ENCODE data around the gene SP9.

Gene SP9

GRCh38 chr2:174334781-174335251 lies at the start of gene SP9:
SP9 (plus strand) TSS chr2:174334954; CDS start chr2:174335093, 139 bp downstream.
- in situ Hi-C loops (cut with HindIII; ENCODE audit: low pct_ligation_motif_present, low pct_unique_long_range_greater_than_20kb, low sequenced_read_pairs), result no loop called here
- DNase-seq, result no peak

DNA sequence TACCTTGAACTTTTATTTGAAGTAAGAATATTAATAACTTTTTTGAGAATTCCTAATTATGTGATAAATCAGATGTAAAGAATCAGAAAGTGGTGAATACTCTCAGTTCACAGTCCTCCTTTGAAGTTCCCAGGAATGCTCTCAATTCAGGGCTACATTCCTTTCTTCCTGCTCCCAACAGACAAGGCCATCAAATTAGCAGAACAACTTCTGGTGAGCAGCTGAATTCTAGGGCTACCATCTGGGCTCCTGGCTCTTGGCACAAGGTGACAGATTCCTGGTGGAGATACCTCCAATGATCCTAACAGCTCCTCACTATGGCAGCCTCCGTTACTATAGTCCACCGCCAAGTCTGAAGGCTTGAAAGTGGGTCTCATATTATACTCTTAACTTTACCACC lies 48.6 kb upstream of the SP9 start:
- DNase-seq, result no peak
- in situ Hi-C loops (cut with HindIII; ENCODE audit: low pct_ligation_motif_present, low pct_unique_long_range_greater_than_20kb, low sequenced_read_pairs), result no loop called here

- DNase-seq, result no peak
- in situ Hi-C loops (cut with HindIII; ENCODE audit: low pct_ligation_motif_present, low pct_unique_long_range_greater_than_20kb, low sequenced_read_pairs), result no loop called here
Measured at GRCh38 chr2:174292908-174293307, 41.8 kb upstream of the SP9 start.

DNA sequence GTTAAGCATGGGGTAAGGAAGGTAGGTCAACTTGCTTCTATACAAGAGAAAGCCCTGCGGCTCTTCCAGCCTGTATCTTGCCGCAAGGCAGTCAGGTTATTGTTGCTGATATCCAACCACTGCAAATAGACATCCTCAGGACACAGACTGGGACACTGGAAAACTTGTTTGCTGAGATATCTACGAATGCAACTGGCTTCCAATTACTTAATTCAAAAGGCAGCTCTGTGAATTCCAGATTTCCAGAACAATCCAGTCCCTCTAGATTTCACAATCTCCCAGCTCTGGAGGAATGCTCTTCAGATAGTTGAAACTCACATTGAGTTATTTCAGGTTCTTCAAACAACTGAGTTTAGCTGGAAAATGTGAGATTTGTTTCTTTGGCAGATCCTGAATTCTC lies 34.6 kb upstream of the SP9 start:
- no peak for DNase-seq
- in situ Hi-C loops (cut with HindIII; ENCODE audit: low pct_ligation_motif_present, low pct_unique_long_range_greater_than_20kb, low sequenced_read_pairs), result no loop called here

DNA sequence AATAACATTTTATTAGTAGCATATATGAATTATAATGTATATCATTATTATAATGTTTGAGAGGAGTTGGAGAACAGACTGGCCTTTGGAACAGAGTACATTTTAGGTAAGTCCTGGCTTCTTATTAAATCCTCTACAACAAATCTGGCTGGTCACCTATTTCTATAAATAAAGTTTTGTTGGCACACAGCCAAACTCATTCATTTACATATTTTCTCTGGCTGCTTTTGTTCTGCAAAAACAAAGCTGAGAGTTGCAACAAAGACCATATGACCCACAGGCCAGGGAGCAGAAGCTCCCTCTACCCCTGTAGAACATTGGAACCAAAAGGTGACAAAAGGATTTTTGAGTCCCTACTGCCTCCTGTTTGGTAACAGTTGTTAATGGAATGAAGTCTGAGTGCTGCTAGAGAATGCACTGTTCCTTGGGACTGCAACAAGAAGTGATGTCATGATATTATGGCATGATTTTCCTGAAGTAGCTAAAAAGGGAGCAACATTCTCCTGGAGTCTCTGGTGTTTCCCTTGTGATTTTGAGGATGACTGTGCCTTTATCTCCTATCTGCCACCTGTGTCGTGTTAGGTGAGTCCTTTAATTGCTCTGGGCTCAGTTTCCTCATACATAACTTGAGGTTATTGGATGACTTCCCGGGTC lies 22.0 kb upstream of the SP9 start:
- no peak for DNase-seq
- in situ Hi-C loops (cut with HindIII; ENCODE audit: low pct_ligation_motif_present, low pct_unique_long_range_greater_than_20kb, low sequenced_read_pairs), result no loop called here

DNA sequence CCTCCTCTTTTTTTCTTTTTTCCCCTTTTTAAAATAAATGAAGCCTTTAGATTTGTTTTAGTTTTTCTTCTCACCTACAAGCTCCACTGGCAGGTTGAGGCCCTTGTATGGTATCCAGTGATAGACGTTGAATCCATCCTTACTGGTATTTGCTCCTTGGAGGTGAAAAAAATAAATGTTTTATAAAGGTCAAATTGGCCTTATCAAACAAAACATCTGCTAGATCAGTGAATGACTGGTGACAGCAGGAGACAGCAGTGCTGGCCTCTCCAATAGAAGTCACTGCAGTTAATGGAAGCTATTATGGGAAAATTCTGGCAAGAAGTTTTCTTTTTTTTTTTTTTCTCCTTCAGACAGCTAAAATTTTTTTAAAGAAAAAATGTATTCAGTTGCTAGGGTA lies 12.6 kb upstream of the SP9 start:
- DNase-seq, result no peak
- in situ Hi-C loops (cut with HindIII; ENCODE audit: low pct_ligation_motif_present, low pct_unique_long_range_greater_than_20kb, low sequenced_read_pairs), result no loop called here

GRCh38 chr2:174322746-174323145 lies 12.0 kb upstream of the SP9 start:
- DNase-seq, result no peak
- in situ Hi-C loops (cut with HindIII; ENCODE audit: low pct_ligation_motif_present, low pct_unique_long_range_greater_than_20kb, low sequenced_read_pairs), result no loop called here

- in situ Hi-C loops (cut with HindIII; ENCODE audit: low pct_ligation_motif_present, low pct_unique_long_range_greater_than_20kb, low sequenced_read_pairs), result no loop called here
Measured at GRCh38 chr2:174324530-174324929, 10.2 kb upstream of the SP9 start.

DNA sequence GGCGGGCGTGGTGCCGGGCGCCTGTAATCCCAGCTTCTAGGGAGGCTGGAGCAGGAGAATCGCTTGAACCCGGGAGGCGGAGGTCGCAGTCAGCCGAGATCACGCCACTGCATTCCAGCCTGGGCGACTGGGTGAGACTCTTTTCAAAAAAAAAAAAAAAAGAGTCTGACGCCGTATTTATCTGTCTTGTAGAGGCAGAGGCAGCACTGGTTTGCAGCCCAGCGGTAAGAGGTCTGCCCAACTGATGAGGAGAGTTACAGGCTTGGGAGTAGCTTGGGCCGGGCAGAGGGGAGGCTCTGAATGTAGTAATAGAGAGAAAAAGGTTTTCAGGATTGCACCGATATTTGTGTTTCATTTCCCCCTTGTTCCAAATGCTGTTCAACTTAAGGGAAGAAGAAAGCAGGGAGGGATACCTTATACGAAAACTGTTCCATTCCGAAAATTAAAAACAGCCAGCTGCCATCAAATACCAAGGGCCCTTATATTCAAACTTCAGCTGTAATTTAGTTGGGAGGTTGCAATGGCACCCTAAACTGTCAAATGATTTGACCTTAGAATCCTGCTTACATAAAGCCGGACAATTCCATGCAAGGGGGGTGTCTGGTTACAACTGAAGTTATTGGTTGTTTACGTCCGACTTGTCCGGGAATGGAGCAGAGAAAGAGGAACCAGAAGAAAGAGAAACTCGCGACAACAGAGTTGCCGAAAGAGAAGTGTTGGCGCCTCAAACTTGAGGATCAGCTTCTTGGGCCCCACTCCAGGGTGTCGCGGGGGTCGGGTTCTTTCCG lies 9.2 kb upstream of the SP9 start:
- DNase-seq, result no peak
- in situ Hi-C loops (cut with HindIII; ENCODE audit: low pct_ligation_motif_present, low pct_unique_long_range_greater_than_20kb, low sequenced_read_pairs), result no loop called here

More at GRCh38 chr2:174324530-174324929, 10.2 kb upstream of the SP9 start:
- no peak for DNase-seq

DNA sequence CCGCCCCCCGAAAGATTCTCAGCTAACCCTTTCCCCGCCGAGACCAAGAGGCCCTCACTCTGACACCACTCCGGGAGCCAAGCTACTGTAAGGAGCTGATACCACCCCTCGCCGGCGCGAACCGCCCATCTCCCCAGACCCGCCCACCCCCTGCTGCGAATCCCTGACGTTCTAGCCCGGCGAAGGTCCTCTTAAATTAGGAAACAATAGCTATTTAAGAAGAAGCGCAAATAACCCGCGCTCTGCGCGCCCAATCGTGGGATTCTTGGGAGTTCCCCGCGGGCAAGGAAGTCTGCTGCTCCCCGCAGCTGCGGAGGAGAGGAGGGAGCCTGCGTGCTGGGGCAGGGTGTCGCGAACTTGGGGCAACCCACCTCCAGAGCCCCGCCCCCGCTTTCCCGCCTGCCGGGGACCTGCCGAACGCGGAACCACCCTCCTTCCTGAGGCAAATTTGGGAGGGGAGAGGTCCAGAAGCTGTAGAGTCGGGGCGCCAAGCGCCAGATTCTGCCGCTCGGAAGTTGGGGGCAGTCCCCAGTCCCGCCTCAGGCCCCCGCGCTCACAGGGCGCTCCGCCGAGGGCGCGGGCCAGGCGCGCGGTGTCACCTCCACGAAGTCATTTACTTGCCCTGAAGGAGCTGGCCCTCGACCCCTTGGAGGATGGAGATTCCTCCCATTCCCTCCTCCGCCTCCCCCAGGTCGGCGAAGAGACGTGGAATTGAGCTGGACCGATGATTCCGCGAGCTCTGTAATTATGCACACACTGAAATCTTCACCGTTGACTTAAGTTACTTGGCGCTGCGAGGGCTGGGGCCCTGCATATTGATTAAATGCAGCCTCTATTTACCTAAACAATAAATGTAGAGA lies 8.4 kb upstream of the SP9 start:
- no peak for DNase-seq
- in situ Hi-C loops (cut with HindIII; ENCODE audit: low pct_ligation_motif_present, low pct_unique_long_range_greater_than_20kb, low sequenced_read_pairs), result no loop called here

GRCh38 chr2:174327021-174327840 lies 7.5 kb upstream of the SP9 start:
- DNase-seq, result no peak
- in situ Hi-C loops (cut with HindIII; ENCODE audit: low pct_ligation_motif_present, low pct_unique_long_range_greater_than_20kb, low sequenced_read_pairs), result no loop called here

DNA sequence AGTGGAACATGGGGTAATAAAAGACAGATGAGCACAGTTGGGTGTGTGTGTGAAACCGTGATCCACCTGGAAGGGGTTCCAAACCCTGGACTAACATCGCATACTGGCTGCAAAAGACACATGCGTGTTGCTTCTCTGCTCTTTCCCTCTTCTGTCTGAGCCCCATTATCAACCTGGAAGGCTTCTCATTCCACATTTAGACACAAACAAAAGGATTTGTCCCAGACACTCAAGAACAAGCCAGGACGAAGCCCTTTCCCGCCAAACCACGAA lies 7.0 kb upstream of the SP9 start:
- no peak for DNase-seq
- in situ Hi-C loops (cut with HindIII; ENCODE audit: low pct_ligation_motif_present, low pct_unique_long_range_greater_than_20kb, low sequenced_read_pairs), result no loop called here

- in situ Hi-C loops (cut with HindIII; ENCODE audit: low pct_ligation_motif_present, low pct_unique_long_range_greater_than_20kb, low sequenced_read_pairs), result no loop called here
- DNase-seq, result peak; percentile 47
Measured at GRCh38 chr2:174328114-174328960, 6.4 kb upstream of the SP9 start.

DNA sequence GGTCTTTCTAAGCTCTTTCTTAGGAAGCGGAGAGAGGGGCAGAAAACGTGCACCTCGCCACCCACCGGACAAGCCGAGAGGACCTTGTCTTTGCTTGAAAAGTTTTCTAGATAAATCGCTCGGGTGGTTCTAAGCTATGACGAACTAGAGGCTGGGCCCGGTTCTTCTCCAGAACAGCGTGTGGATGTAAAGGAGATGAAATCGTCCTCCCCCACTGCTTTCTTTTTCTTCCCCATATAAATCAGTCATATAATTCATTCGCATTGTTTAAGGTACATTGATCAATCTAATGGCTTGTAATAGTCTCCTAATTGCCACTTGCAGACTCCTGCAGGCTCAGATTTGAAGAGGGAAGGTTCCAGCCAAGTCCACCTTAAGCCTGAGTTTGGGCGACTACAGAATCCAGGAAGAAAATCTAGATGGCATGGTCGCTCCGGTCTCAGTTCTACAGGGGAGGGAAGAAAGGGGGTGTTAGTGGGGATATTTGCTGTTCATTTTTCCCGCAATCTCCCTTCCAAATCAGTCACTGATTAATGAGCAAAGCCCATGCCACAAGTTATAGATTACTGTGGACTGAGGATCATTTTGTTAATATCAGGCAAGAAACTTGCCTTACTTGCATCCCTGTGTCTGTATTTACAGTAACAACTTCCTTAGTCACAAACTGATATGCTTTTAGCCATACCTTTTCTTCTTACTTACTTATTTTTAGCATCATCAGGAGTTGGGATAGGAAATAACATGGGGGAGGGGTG lies 5.6 kb upstream of the SP9 start:
- in situ Hi-C loops (cut with HindIII; ENCODE audit: low pct_ligation_motif_present, low pct_unique_long_range_greater_than_20kb, low sequenced_read_pairs), result no loop called here
- no peak for DNase-seq

DNA sequence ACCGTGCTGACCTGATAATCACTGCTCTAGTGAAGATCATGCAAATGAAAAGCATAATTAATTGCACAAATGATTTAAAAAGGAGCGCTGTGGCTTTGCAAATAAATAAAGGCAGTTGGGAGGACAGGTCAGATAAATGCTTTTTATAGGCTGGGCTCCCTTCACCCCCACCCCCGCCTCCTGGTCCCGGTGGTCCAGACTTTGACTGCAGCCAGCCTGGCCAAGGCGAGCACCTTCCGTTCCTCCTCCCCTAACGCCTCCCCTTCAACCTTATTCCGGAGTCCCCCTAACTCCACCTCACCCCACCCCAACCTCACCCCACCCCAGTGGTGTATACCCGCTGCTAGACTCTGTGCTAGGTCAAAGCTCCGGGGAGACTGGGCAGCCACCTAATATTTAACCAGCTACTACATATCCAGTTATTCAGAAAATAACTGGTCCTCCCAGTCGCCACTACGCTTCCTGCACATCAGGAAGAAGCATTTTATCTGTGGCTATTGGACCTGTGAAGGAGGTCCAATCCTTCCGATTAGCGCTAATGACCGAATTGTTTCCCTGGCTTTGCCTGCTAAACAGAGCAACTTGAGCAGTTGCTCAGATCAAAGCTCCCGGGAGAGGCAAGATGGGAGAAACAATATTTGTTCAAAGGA lies 3.7 kb upstream of the SP9 start:
- in situ Hi-C loops (cut with HindIII; ENCODE audit: low pct_ligation_motif_present, low pct_unique_long_range_greater_than_20kb, low sequenced_read_pairs), result no loop called here
- no peak for DNase-seq

GRCh38 chr2:174331595-174332216 lies 3.0 kb upstream of the SP9 start:
- in situ Hi-C loops (cut with HindIII; ENCODE audit: low pct_ligation_motif_present, low pct_unique_long_range_greater_than_20kb, low sequenced_read_pairs), result no loop called here
- DNase-seq, result no peak
